Measurements from ENCODE around the gene XIRP2.

Gene XIRP2

DNA sequence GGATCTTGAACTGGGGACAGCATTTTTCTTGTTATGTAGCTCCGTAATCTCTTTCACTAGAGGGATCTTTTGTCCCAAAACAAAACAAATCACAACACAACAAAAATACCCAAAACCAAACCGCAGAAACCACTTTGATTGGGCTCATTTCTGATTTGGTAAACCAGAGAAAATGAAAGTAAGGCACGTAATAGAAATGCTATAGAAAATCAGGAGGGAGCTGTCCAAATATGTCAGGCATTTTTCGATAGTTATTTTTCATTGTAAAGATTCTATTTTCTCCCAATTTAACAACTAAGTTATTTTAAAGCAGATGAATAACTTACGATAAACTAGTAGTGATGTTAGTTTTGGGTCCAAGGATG is 406.5 kb downstream of the XIRP2 start:
- no peak for DNase-seq

DNA sequence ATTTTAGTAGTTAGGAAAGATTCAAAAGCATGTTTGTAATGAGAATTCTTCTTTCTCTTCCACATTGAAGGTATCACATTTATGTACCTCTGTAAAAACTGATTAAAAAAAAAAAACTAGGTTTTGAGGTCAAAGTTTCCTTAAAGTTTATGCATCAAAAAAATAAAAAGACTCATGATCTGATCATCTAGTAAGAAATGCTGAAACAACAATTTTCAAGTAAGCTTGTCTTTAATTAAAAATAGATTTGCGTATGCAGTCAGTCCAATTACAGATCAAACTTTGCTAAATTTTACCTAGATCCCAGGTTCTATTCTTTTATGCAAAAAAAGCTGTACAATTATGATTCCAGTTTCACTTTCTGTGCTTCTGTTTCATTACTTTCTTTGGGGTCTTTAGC is 409.0 kb downstream of the XIRP2 start:
- DNase-seq: no peak

DNA sequence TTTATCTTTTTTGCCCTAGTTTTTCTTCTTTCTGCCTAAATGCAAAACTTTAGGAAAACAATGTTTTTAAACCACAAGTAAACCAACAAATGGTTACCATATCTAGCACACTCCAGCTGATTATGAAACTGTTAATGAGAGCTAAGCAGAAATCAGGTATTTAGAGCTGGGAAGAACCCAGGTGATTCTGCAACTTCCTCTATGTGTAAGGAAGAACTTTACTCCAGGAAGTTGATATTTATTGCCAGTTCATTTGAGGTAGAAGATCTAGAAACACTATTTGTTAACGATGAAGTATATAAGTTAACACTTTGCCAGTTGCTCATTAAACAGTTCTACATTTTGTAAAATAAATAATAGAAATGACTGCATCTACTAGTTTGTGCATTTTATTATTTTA is 409.7 kb downstream of the XIRP2 start:
- no peak for DNase-seq

All from NCI-H446 treated with DMSO at 0.1 percent for 48 hours (cell line).